ENCODE results near the gene CYP3A7. TPM values are rescaled to one million over a fixed set of nuclear protein-coding genes. Genes with fewer than 3 reads are reported as not detected.

The CYP3A7 gene
- total and polyA plus RNA-seq, 2 of the 13 experiments (the other 11 are each of a cell fraction or from before 2014, with no cell fraction given), result 5.8 to 6.4 TPM

GRCh38 chr7:99694912-99695304 is 40.1 kb downstream of the CYP3A7 start (continued):
- TF ChIP-seq ZNF18 (CRISPR knock-in tag; IDR thresholded peaks at IDR 0.05; ENCODE audit: insufficient replicate concordance) (no peak), ZNF235 (CRISPR knock-in tag; IDR thresholded peaks at IDR 0.05; ENCODE audit: borderline replicate concordance) (no peak)

DNA sequence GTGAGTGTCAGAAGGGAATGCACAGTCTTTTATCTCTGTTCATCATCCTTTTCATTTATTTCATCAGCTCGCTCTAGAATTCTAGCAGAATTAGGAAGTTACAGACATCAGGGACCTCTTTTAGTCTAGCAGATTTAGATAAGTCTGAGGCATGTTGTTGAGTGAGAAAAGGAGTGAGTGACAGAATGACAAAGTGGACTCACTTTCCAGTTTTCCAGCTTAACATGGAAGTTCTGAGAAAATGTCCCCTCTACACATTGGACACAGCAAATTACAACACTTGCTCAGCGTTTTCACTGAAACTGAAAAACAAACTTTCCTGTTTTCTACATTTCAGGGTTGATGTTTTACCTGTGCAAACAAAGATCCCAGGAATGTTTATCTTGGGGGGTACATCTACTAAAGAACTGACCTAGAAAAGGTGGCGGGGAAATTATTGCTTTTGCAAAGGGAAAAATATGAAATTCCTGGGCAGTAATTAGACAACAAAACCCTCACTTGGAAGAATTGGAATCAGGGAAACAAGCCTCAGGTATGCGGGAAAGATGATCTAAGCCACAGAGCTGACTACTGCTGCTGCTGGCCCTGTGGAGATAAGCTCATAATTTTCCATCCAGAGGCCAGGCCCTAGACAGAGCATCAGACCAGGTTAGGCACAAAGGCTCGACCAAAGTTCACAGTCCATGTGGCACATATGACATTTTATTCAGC is 40.6 kb downstream of the CYP3A7 start:
- ChIA-PET CTCF (ENCODE audit: low intra/inter-chr PET ratio, low total read pairs) (no interaction called here), POLR2A (interaction anchor here (0.7 to 4.4 kb wide), 25 partner anchors 8 to 309 kb away, joined by 3 to 119 read pairs (median 6); partner anchors contain the start of genes CPSF4, CYP3A43, CYP3A5 and CYP3A7)
- Histone ChIP-seq H3K4me2 (ENCODE audit: low read depth, low read length) (peak overlapping the region; percentile 94), H3K27ac (ENCODE audit: extremely low read length, insufficient read depth, low read length) (peak overlapping the region; percentile 97), H3K27me3 (ENCODE audit: control insufficient read depth in 1 of 2, insufficient read depth in 2 of 2, low read length in 2 of 2) (no peaks in the 10 kb centered on the region), H3K9ac (ENCODE audit: insufficient read depth, low read depth, low read length) (peak overlapping the region; percentile 89), H3K4me3 (replicated peaks in 1 of 3; ENCODE audit: insufficient read depth in 1 of 3, low read depth in 2 of 3, low read length in 3 of 3) (peak overlapping the region; percentile 38 to 65 (median 38); a peak in 5 of 6 replicates), H3K36me3 (replicated peaks in 1 of 2; ENCODE audit: control insufficient read depth in 1 of 2, insufficient read depth in 2 of 2, low read length in 2 of 2) (no peaks in the 10 kb centered on the region), H3K4me1 (ENCODE audit: insufficient read depth, low read length) (peaks cover 79% of the 10 kb centered on the region), H3K9me3 (ENCODE audit: low read length) (no peaks in the 10 kb centered on the region), H2AFZ (ENCODE audit: low read length) (no peak overlapping the region), H4K20me1 (ENCODE audit: insufficient read depth, low read length) (no peaks in the 10 kb centered on the region), H3K79me2 (ENCODE audit: insufficient read depth, low read length) (no peaks in the 10 kb centered on the region)
- WGBS (ENCODE audit: low lambda C conversion rate), result under 1% methylated on average over 5 of the region's 5 CpGs
- FAIRE-seq (peak; percentile 57), ATAC-seq (peak; percentile 86), DNase-seq (ENCODE audit: low spot score) (peak; percentile 91)
- no TSS peak for BruUV-seq (replicated peaks)
- in situ Hi-C loops (cut with HindIII; ENCODE audit: extremely low pct_ligation_motif_present, low pct_unique_long_range_greater_than_20kb) (no loop called here), intact Hi-C loops (cut with micrococcal nuclease; ENCODE audit: unreplicated experiment) (loop anchor here (1.0 to 5.0 kb wide), 2 partner anchors 35 to 62 kb away; no protein-coding TSS in a partner anchor)
- TF ChIP-seq HMGA1 (CRISPR knock-in tag; conservative IDR thresholded peaks at IDR 0.05) (no peak), ZSCAN29 (CRISPR knock-in tag; conservative IDR thresholded peaks at IDR 0.05) (no peak), ARNTL (CRISPR knock-in tag; IDR thresholded peaks at IDR 0.05) (peak; percentile 23; the same call in 1 of the 2 replicates), ZNF782 (CRISPR knock-in tag; IDR thresholded peaks at IDR 0.05; ENCODE audit: borderline replicate concordance) (no peak), PRDM10 (CRISPR knock-in tag; IDR thresholded peaks at IDR 0.05; ENCODE audit: low read depth) (no peak), PAX8 (CRISPR knock-in tag; IDR thresholded peaks at IDR 0.05; ENCODE audit: borderline replicate concordance) (no peak), MEF2D (CRISPR knock-in tag; IDR thresholded peaks at IDR 0.05) (peak; percentile 79; the same call in 1 of the 2 replicates), CBX5 (CRISPR knock-in tag; IDR thresholded peaks at IDR 0.05; ENCODE audit: borderline replicate concordance) (no peak; the same call in 1 of the 2 replicates), TARDBP (CRISPR knock-in tag; IDR thresholded peaks at IDR 0.05) (peak; percentile 46; the same call in 1 of the 2 replicates), U2AF1 (optimal IDR thresholded peaks at IDR 0.05; ENCODE audit: low read depth, low read length) (no peak), NFYC (CRISPR knock-in tag; IDR thresholded peaks at IDR 0.05) (no peak), ELF4 (CRISPR knock-in tag; IDR thresholded peaks at IDR 0.05; ENCODE audit: borderline replicate concordance) (no peak), AKAP8 (CRISPR knock-in tag; IDR thresholded peaks at IDR 0.05) (no peak), SOX6 (IDR thresholded peaks at IDR 0.05) (no peak), SOX6 (CRISPR knock-in tag; IDR thresholded peaks at IDR 0.05) (peak; percentile 83)
